Transverse colon (tissue), 4 donors: ENCODE data around the gene TAF1D. TPM values are rescaled to one million over a fixed set of nuclear protein-coding genes. Genes with fewer than 3 reads are reported as not detected.

ENCODE experiments used
- DNase-seq: peaks from one replicate; pipeline ENCODE4 v3.0.0-alpha.2; 2019
- H3K27ac ChIP-seq, 4 donors: fragments of 200-600 bp; sonication (generic); 2 replicates each; pipeline ENCODE4 v1.5.1; 2016 to 2018; ENCODE audit warnings: inconsistent platforms in 4 of 4
- H3K27me3 ChIP-seq: fragments of 200-600 bp; sonication (generic); 2 replicates; pipeline ENCODE4 v1.5.1; 2017; ENCODE audit warnings: inconsistent platforms
- H3K36me3 ChIP-seq, 4 donors: fragments of 200-600 bp; sonication (generic); 2 replicates each; pipeline ENCODE4 v1.5.1; 2017 to 2019; ENCODE audit warnings: inconsistent platforms in 4 of 4
- H3K4me1 ChIP-seq, 4 donors: fragments of 200-600 bp; sonication (generic); 2 replicates each; pipeline ENCODE4 v1.5.1; 2017 to 2020; ENCODE audit warnings: inconsistent platforms in 4 of 4
- H3K4me3 ChIP-seq, 4 donors: fragments of 200-600 bp; sonication (generic); 1 replicate in 1 of 4; 2 replicates in 3 of 4; pipeline versions ENCODE4 v1.5.1 to v1.6.1; 2017 to 2019; ENCODE audit warnings: inconsistent platforms in 4 of 4
- H3K9me3 ChIP-seq, 2 donors: fragments of 200-600 bp; sonication (generic); 2 replicates each; pipeline ENCODE4 v1.5.1; 2017 to 2019; ENCODE audit warnings: inconsistent platforms in 2 of 2
- CTCF ChIP-seq, 5 experiments: fragments of 200-600 bp in 3 of 5; fragments of 450-650 bp in 2 of 5; sonication (generic) in 3 of 5; IDR thresholded peaks; 1 replicate in 2 of 5; 2 replicates in 3 of 5; pipeline ENCODE4 v1.5.1; 2016 to 2017; ENCODE audit warnings: antibody characterized with exemption in 5 of 5, inconsistent platforms in 3 of 5, mild to moderate bottlenecking in 2 of 5, moderate library complexity in 1 of 5
- EP300 ChIP-seq: sonication (generic); formaldehyde crosslinking; IDR thresholded peaks from one replicate; pipeline ENCODE4 v1.6.1; 2017; ENCODE audit warnings: antibody characterized with exemption, low read depth
- POLR2A ChIP-seq: fragments of 450-650 bp; IDR thresholded peaks from one replicate; pipeline ENCODE4 v1.6.1; 2016; ENCODE audit warnings: antibody characterized with exemption, mild to moderate bottlenecking, moderate library complexity
- POLR2AphosphoS5 ChIP-seq, 3 donors: sonication (generic); formaldehyde crosslinking; IDR thresholded peaks; one replicate each; pipeline ENCODE4 v1.6.1; 2016; ENCODE audit warnings: antibody characterized with exemption in 3 of 3
- WGBS, 2 donors: methylation state at CpG; one replicate each; pipeline ENCODE4 v1.1.5; 2018; ENCODE audit warnings: low coverage in 1 of 2; 5-methylcytosine and 5-hydroxymethylcytosine counted together
- in situ Hi-C, 4 donors: fragments of 200-750 bp; cut with MboI; loops; one replicate each; pipeline versions ENCODE4 v1.15.0 to v1.15.1; 2017; ENCODE audit warnings: low sequenced_read_pairs in 3 of 4, low pct_ligation_motif_present in 1 of 4, low pct_unique_long_range_greater_than_20kb in 1 of 4
- intact Hi-C: fragments of 100-400 bp; cut with DNase I; formaldehyde crosslinking; loops from one replicate; pipeline ENCODE4 v1.15.1; 2023; ENCODE audit warnings: low total_unique reads
- total RNA-seq, 4 donors: library from RNA; depleted of rRNA; stranded (reverse); fragments of >200 nt; gene quantifications; one replicate each; pipeline ENCODE4 v1.1.0, GENCODE V29; 2016

The TAF1D gene
- 100 to 1,000 TPM; 105 to 444 (median 166) TPM for total RNA-seq

- intact Hi-C loops, result no loop called here
- TF ChIP-seq CTCF (IDR thresholded peaks at IDR 0.05), result peak in 3 of 5 experiments; percentile 15 to 60 (median 55)
- TF ChIP-seq POLR2AphosphoS5 (IDR thresholded peaks at IDR 0.05), result peak; percentile 97 to 99 (median 99)
- no peak for TF ChIP-seq EP300
- peak; percentile 97 for TF ChIP-seq POLR2A
- H3K36me3 ChIP-seq, result peaks cover 0 to 21% (median 5%) of the 10 kb centered on the region in 4 donors
- H3K27me3 ChIP-seq, result no peaks in the 10 kb centered on the region
- peaks cover 21 to 76% (median 47%) of the 10 kb centered on the region in 4 donors for H3K4me1 ChIP-seq
- H3K4me3 ChIP-seq, result peak within 1 kb of the TSS; percentile 67 to 80 (median 69)
- WGBS, 2 donors, result 0% methylated on average over 1 to 60 of the region's 65 CpGs
- peak within 1 kb of the TSS; percentile 93 to 98 (median 94) for H3K27ac ChIP-seq
- no peaks in the 10 kb centered on the region for H3K9me3 ChIP-seq
- in situ Hi-C loops, result loop anchor here in 2 of 4 donors (25.0 kb wide), 1 partner anchor 746 kb away; the partner anchor contains the start of genes ANKRD49 (in 2 of the 2) and MRE11 (in 2 of the 2)
- peak; percentile 98 for DNase-seq
Observed at GRCh38 chr11:93741094-93741881, at the start of gene TAF1D, which contains the start of gene C11orf54. TSS of gene TAF1D (minus strand) at chr11:93741495. CDS start at chr11:93739304, 2,191 bp downstream. TSS of gene C11orf54 (plus strand) at chr11:93741672. CDS start at chr11:93747394, 5,722 bp downstream.

- DNase-seq, result no peak
- Histone ChIP-seq H3K4me3 (peak overlapping the region; percentile 70 to 77 (median 73)), H3K27me3 (no peaks in the 10 kb centered on the region), H3K9me3 (no peaks in the 10 kb centered on the region), H3K36me3 (peaks cover 0 to 18% (median 2%) of the 10 kb centered on the region in 4 donors), H3K27ac (peak overlapping the region; percentile 92 to 98 (median 96)), H3K4me1 (peaks cover 19 to 33% (median 30%) of the 10 kb centered on the region in 4 donors)
- in situ Hi-C loops (loop anchor here in 1 of 4 donors (25.0 kb wide), 1 partner anchor 702 kb away; the partner anchor contains the start of genes ANKRD49 and MRE11), intact Hi-C loops (no loop called here)
- WGBS, 2 donors, result 0% methylated on average over 8 to 13 of the region's 13 CpGs
- TF ChIP-seq EP300 (no peak), CTCF (IDR thresholded peaks at IDR 0.05) (peak in 1 of 5 experiments; percentile 0)
Observed at GRCh38 chr11:93784935-93785360, 43.7 kb upstream of the TAF1D start.

GRCh38 chr11:93784145-93784934 is 43.0 kb upstream of the TAF1D start, which contains the start of gene MED17:
TSS of gene MED17 (plus strand) at chr11:93784282. CDS start at chr11:93784514, 232 bp downstream.
- no peaks in the 10 kb centered on the region for H3K27me3 ChIP-seq
- H3K4me3 ChIP-seq, result peak within 1 kb of the TSS; percentile 70 to 77 (median 73)
- TF ChIP-seq EP300 (no peak), POLR2AphosphoS5 (IDR thresholded peaks at IDR 0.05) (peak; percentile 94 to 98 (median 94)), CTCF (IDR thresholded peaks at IDR 0.05) (peak; percentile 37 to 60 (median 46)), POLR2A (peak; percentile 84)
- intact Hi-C loops, result no loop called here
- H3K9me3 ChIP-seq, result no peaks in the 10 kb centered on the region
- 0% methylated on average over 54 of the region's 72 CpGs; no CpG with 5 or more reads in 1 of the 2 donors for WGBS, 2 donors
- H3K36me3 ChIP-seq, result peaks cover 0 to 12% (median 0%) of the 10 kb centered on the region in 4 donors
- H3K27ac ChIP-seq, result peak within 1 kb of the TSS; percentile 92 to 98 (median 96)
- in situ Hi-C loops, result loop anchor here in 1 of 4 donors (25.0 kb wide), 1 partner anchor 703 kb away; the partner anchor contains the start of genes ANKRD49 and MRE11
- DNase-seq, result peak; percentile 94
- H3K4me1 ChIP-seq, result peaks cover 19 to 33% (median 30%) of the 10 kb centered on the region in 4 donors
